GM12878 (cell line): Measurements from ENCODE around the gene PTCH2.

Source experiments
- CREB1 ChIP-seq: IDR thresholded peaks from 2 replicates; pipeline ENCODE4 v1.6.1; 2012; ENCODE audit warnings: low read depth, mild to moderate bottlenecking, inconsistent platforms
- EZH2 ChIP-seq: IDR thresholded peaks from 2 replicates; pipeline ENCODE4 v1.6.1; 2012; ENCODE audit warnings: low read depth, mild to moderate bottlenecking, control low read depth, inconsistent platforms, low read length, borderline replicate concordance; ENCODE audit not compliant: control insufficient read depth
- HCFC1 ChIP-seq: fragments of 150-350 bp; IDR thresholded peaks from 2 replicates; pipeline ENCODE4 v1.6.1; 2014; ENCODE audit warnings: low read length
- HDAC2 ChIP-seq: fragments of 200-600 bp; sonication (generic); IDR thresholded peaks from 2 replicates; pipeline ENCODE4 v1.6.1; 2017
- JUND ChIP-seq: IDR thresholded peaks from 2 replicates; pipeline ENCODE4 v1.6.1; 2012; ENCODE audit warnings: low read depth, mild to moderate bottlenecking, low read length, improper control_type of control experiment, moderate library complexity
- MEF2B ChIP-seq: fragments of 450-650 bp; IDR thresholded peaks from 2 replicates; pipeline ENCODE4 v1.6.1; 2018; ENCODE audit warnings: mild to moderate bottlenecking, moderate library complexity; ENCODE audit not compliant: partially characterized antibody, poor library complexity, severe bottlenecking
- NBN ChIP-seq: fragments of 450-650 bp; IDR thresholded peaks from 2 replicates; pipeline ENCODE4 v1.6.1; 2016
- RFX5 ChIP-seq: IDR thresholded peaks from 2 replicates; pipeline ENCODE4 v1.6.1; 2011; ENCODE audit warnings: low read depth, low read length, improper control_type of control experiment
- TF ChIP-seq, protein P1 (sequence below), 3 experiments: IDR thresholded peaks in 2 of 3; conservative IDR thresholded peaks in 1 of 3; 2 replicates each; pipeline ENCODE4 v1.5.1; 2011; ENCODE audit warnings: low read depth in 3 of 3, low read length in 3 of 3, mild to moderate bottlenecking in 3 of 3, control low read depth in 2 of 3, moderate library complexity in 2 of 3, inconsistent platforms in 1 of 3, mixed read lengths in 1 of 3; ENCODE audit not compliant: control insufficient read depth in 2 of 3, insufficient read depth in 1 of 3; ENCODE audit errors: extremely low read depth in 1 of 3
- TF ChIP-seq, protein P2 (sequence below): fragments of 450-650 bp; IDR thresholded peaks from 2 replicates; pipeline ENCODE4 v1.6.1; 2018; ENCODE audit warnings: mild to moderate bottlenecking, low read depth, moderate library complexity; ENCODE audit not compliant: partially characterized antibody
- TF ChIP-seq, protein P3 (sequence below): fragments of 450-650 bp; formaldehyde crosslinking; IDR thresholded peaks from 2 replicates; pipeline ENCODE4 v1.4.0; 2022; ENCODE audit warnings: mild to moderate bottlenecking, moderate library complexity

DNA sequence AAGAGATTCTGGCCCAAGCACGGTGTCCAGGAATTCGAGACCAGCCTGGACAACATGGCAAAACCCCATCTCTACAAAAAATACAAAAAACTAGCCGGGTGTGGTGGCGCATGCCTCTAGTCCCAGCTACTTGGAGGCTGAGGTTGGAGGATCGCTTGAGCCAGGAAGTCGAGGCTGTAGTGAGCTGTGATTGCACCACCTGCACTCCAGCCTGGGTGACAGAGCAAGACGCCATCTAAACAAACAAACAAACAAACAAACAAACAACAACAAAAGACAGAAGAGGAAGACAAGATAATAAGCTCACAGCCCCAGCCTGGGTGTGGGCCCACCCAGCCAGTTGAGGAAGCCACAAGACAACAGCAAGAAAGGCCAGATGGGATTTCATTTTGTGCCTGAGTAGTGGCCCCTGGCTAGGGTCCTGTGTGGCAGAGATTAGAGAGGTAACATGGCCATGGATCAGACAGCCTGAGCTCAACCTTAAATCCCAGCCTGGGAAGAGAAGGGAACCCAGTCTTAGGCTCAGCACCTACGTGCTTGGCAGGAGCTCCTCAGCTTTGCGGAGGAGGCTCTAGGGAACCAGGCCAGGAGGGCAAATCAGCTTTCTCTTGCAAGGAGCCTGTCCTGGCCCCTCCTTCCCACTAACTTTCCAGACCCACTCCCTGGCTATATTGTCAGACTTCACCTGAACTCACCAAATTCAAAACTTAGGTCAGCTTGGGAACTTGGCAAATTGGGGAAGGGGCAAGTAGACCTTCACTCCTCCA, 50.1 kb downstream of the PTCH2 start:
- TF ChIP-seq, protein P1, sequence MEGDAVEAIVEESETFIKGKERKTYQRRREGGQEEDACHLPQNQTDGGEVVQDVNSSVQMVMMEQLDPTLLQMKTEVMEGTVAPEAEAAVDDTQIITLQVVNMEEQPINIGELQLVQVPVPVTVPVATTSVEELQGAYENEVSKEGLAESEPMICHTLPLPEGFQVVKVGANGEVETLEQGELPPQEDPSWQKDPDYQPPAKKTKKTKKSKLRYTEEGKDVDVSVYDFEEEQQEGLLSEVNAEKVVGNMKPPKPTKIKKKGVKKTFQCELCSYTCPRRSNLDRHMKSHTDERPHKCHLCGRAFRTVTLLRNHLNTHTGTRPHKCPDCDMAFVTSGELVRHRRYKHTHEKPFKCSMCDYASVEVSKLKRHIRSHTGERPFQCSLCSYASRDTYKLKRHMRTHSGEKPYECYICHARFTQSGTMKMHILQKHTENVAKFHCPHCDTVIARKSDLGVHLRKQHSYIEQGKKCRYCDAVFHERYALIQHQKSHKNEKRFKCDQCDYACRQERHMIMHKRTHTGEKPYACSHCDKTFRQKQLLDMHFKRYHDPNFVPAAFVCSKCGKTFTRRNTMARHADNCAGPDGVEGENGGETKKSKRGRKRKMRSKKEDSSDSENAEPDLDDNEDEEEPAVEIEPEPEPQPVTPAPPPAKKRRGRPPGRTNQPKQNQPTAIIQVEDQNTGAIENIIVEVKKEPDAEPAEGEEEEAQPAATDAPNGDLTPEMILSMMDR (IDR thresholded peaks at IDR 0.05 in 2 of 3, conservative IDR thresholded peaks at IDR 0.05 in 1 of 3; ENCODE audit: control insufficient read depth in 2 of 3, extremely low read depth in 1 of 3, insufficient read depth in 1 of 3, low read depth in 3 of 3, low read length in 3 of 3), result no peak
- no peak for TF ChIP-seq MEF2B
- no peak for TF ChIP-seq JUND
- no peak for TF ChIP-seq EZH2
- no peak for TF ChIP-seq HDAC2
- no peak for TF ChIP-seq RFX5
- TF ChIP-seq, protein P2, sequence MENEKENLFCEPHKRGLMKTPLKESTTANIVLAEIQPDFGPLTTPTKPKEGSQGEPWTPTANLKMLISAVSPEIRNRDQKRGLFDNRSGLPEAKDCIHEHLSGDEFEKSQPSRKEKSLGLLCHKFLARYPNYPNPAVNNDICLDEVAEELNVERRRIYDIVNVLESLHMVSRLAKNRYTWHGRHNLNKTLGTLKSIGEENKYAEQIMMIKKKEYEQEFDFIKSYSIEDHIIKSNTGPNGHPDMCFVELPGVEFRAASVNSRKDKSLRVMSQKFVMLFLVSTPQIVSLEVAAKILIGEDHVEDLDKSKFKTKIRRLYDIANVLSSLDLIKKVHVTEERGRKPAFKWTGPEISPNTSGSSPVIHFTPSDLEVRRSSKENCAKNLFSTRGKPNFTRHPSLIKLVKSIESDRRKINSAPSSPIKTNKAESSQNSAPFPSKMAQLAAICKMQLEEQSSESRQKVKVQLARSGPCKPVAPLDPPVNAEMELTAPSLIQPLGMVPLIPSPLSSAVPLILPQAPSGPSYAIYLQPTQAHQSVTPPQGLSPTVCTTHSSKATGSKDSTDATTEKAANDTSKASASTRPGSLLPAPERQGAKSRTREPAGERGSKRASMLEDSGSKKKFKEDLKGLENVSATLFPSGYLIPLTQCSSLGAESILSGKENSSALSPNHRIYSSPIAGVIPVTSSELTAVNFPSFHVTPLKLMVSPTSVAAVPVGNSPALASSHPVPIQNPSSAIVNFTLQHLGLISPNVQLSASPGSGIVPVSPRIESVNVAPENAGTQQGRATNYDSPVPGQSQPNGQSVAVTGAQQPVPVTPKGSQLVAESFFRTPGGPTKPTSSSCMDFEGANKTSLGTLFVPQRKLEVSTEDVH, result no peak
- TF ChIP-seq HCFC1, result no peak
- TF ChIP-seq, protein P3, sequence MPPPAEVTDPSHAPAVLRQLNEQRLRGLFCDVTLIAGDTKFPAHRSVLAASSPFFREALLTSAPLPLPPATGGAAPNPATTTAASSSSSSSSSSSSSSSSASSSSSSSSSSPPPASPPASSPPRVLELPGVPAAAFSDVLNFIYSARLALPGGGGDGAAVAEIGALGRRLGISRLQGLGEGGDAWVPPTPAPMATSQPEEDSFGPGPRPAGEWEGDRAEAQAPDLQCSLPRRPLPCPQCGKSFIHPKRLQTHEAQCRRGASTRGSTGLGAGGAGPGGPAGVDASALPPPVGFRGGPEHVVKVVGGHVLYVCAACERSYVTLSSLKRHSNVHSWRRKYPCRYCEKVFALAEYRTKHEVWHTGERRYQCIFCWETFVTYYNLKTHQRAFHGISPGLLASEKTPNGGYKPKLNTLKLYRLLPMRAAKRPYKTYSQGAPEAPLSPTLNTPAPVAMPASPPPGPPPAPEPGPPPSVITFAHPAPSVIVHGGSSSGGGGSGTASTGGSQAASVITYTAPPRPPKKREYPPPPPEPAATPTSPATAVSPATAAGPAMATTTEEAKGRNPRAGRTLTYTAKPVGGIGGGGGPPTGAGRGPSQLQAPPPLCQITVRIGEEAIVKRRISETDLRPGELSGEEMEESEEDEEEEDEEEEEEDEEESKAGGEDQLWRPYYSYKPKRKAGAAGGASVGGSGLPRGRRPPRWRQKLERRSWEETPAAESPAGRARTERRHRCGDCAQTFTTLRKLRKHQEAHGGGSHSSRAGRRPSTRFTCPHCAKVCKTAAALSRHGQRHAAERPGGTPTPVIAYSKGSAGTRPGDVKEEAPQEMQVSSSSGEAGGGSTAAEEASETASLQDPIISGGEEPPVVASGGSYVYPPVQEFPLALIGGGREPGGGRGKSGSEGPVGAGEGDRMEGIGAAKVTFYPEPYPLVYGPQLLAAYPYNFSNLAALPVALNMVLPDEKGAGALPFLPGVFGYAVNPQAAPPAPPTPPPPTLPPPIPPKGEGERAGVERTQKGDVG, result no peak
- no peak for TF ChIP-seq CREB1
- TF ChIP-seq NBN, result no peak
